ENCODE results near the gene KCNAB1. TPM values are rescaled to one million over a fixed set of nuclear protein-coding genes. Genes with fewer than 3 reads are reported as not detected.

Gene KCNAB1
- total and polyA plus RNA-seq, 10 of the 15 experiments (the other 5 are each of a cell fraction or from before 2014, with no cell fraction given): 0.11 to 0.69 (median 0.43) TPM; not detected in 6

DNA sequence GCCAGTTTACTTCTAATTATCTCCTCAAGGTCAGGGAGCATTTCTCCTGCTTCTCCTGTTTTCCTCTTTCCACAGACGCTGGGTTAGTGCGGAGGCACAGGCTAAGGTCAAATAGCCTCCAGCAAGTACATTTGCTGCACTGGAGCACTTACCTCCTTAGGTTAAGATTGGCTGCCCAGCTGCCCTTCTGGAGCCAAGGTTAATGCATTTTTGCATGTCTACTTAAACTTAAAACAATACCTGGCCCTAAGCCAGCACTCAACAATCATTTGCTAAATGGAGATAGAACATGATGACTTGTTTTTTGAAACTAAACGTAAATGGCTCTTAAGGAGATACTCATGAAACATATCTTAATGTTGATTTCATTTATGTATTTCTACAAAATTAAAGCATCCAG lies 351.1 kb downstream of the KCNAB1 start:
- Histone ChIP-seq H3K79me2 (ENCODE audit: control insufficient read depth, insufficient read depth, low read length) (no peaks in the 10 kb centered on the region), H4K20me1 (ENCODE audit: control insufficient read depth, insufficient read depth) (no peaks in the 10 kb centered on the region), H2AFZ (ENCODE audit: control insufficient read depth, low read depth, low read length) (no peak overlapping the region), H3K4me1 (ENCODE audit: control insufficient read depth, insufficient read depth, low read length) (no peaks in the 10 kb centered on the region), H3K9ac (ENCODE audit: control insufficient read depth, insufficient read depth, low read length) (no peak overlapping the region), H3K36me3 (ENCODE audit: control insufficient read depth in 2 of 2, insufficient read depth in 2 of 2, low read length in 1 of 2) (no peaks in the 10 kb centered on the region), H3K9me3 (replicated peaks; ENCODE audit: control insufficient read depth, insufficient read depth, low read length) (no peaks in the 10 kb centered on the region), H3K27ac (ENCODE audit: control insufficient read depth, insufficient read depth) (no peak overlapping the region), H3K27me3 (replicated peaks in 1 of 2; ENCODE audit: control insufficient read depth in 2 of 2, insufficient read depth in 2 of 2, low read length in 1 of 2) (no peaks in the 10 kb centered on the region; a peak in 1 of 4 replicates), H3K4me2 (ENCODE audit: control insufficient read depth, insufficient read depth) (no peak overlapping the region), H3K4me3 (no peak overlapping the region)
- SMC1A ChIA-PET (ENCODE audit: uncharacterized antibody, unreplicated experiment): interaction anchor here (4.0 kb wide), 1 partner anchor 37 kb away, joined by 42 read pairs; no protein-coding TSS in a partner anchor
- DNase-seq (ENCODE audit: low read depth, low spot score): no peak
- in situ Hi-C loops (cut with MboI): no loop called here
- intact Hi-C loops (cut with micrococcal nuclease; ENCODE audit: unreplicated experiment): no loop called here
- no TSS peak for BruUV-seq (replicated peaks)
- FAIRE-seq: no peak
- RAD21 ChIA-PET (ENCODE audit: unreplicated experiment): no interaction called here
- CTCF ChIA-PET: interaction anchor here (1.9 to 5.4 kb wide), 2 partner anchors 22 to 38 kb away, joined by 6 to 75 read pairs; no protein-coding TSS in a partner anchor
- 80% methylated on average over 3 of the region's 3 CpGs for WGBS (ENCODE audit: insufficient coverage, insufficient replicate concordance, low lambda C conversion rate, missing lambda C conversion rate)
- POLR2A ChIA-PET: no interaction called here
- no peak for ATAC-seq
- no peak for TF ChIP-seq NFYA (IDR thresholded peaks at IDR 0.05; ENCODE audit: borderline replicate concordance, low read depth, low read length)
- no peak for TF ChIP-seq ZNF24 (IDR thresholded peaks at IDR 0.05)
- TF ChIP-seq, protein P1, sequence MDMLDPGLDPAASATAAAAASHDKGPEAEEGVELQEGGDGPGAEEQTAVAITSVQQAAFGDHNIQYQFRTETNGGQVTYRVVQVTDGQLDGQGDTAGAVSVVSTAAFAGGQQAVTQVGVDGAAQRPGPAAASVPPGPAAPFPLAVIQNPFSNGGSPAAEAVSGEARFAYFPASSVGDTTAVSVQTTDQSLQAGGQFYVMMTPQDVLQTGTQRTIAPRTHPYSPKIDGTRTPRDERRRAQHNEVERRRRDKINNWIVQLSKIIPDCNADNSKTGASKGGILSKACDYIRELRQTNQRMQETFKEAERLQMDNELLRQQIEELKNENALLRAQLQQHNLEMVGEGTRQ (IDR thresholded peaks at IDR 0.05; ENCODE audit: borderline replicate concordance, low read depth, low read length): no peak
- TF ChIP-seq CUX1 (IDR thresholded peaks at IDR 0.05; ENCODE audit: insufficient replicate concordance, low read depth, low read length): no peak
- TF ChIP-seq IKZF1 (conservative IDR thresholded peaks at IDR 0.05): no peak
- TF ChIP-seq SREBF2 (IDR thresholded peaks at IDR 0.05; ENCODE audit: low read length): no peak
- TF ChIP-seq, protein P2, sequence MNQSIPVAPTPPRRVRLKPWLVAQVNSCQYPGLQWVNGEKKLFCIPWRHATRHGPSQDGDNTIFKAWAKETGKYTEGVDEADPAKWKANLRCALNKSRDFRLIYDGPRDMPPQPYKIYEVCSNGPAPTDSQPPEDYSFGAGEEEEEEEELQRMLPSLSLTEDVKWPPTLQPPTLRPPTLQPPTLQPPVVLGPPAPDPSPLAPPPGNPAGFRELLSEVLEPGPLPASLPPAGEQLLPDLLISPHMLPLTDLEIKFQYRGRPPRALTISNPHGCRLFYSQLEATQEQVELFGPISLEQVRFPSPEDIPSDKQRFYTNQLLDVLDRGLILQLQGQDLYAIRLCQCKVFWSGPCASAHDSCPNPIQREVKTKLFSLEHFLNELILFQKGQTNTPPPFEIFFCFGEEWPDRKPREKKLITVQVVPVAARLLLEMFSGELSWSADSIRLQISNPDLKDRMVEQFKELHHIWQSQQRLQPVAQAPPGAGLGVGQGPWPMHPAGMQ (IDR thresholded peaks at IDR 0.05; ENCODE audit: borderline replicate concordance): no peak
- no peak for TF ChIP-seq CBFB (IDR thresholded peaks at IDR 0.05; ENCODE audit: low read depth)
- TF ChIP-seq, protein P3, sequence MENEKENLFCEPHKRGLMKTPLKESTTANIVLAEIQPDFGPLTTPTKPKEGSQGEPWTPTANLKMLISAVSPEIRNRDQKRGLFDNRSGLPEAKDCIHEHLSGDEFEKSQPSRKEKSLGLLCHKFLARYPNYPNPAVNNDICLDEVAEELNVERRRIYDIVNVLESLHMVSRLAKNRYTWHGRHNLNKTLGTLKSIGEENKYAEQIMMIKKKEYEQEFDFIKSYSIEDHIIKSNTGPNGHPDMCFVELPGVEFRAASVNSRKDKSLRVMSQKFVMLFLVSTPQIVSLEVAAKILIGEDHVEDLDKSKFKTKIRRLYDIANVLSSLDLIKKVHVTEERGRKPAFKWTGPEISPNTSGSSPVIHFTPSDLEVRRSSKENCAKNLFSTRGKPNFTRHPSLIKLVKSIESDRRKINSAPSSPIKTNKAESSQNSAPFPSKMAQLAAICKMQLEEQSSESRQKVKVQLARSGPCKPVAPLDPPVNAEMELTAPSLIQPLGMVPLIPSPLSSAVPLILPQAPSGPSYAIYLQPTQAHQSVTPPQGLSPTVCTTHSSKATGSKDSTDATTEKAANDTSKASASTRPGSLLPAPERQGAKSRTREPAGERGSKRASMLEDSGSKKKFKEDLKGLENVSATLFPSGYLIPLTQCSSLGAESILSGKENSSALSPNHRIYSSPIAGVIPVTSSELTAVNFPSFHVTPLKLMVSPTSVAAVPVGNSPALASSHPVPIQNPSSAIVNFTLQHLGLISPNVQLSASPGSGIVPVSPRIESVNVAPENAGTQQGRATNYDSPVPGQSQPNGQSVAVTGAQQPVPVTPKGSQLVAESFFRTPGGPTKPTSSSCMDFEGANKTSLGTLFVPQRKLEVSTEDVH (IDR thresholded peaks at IDR 0.05; ENCODE audit: low read depth, partially characterized antibody): no peak
- no peak for TF ChIP-seq FOXM1 (IDR thresholded peaks at IDR 0.05; ENCODE audit: low read depth, low read length)
- no peak for TF ChIP-seq SREBF1 (IDR thresholded peaks at IDR 0.05; ENCODE audit: low read length)
- TF ChIP-seq ZZZ3 (IDR thresholded peaks at IDR 0.05; ENCODE audit: control insufficient read depth, insufficient read length, low read depth): no peak
- TF ChIP-seq SPI1 (IDR thresholded peaks at IDR 0.05; ENCODE audit: borderline replicate concordance, insufficient read depth, low read depth, low read length): no peak
- no peak for TF ChIP-seq RAD51 (IDR thresholded peaks at IDR 0.05)
- no peak for TF ChIP-seq TBL1XR1 (IDR thresholded peaks at IDR 0.05; ENCODE audit: low read depth, low read length)
